Endothelial cell of umbilical vein (primary cell): ENCODE results near the gene CCDC88B. TPM values are rescaled to one million over a fixed set of nuclear protein-coding genes. Genes with fewer than 3 reads are reported as not detected.

Experiments used
- BruUV-seq: library from RNA; stranded (reverse); fragments of 400-500 nt; replicated peaks from 2 replicates; lab custom pipeline; 2021; lab: Mats Ljungman, UMichigan
- CTCF ChIA-PET: fragments of 300-600, 350-600 bp; sonication (Branson Sonifier 250); formaldehyde crosslinking; loops from one replicate; lab custom pipeline; 2021; ENCODE audit warnings: antibody characterized with exemption, inconsistent platforms; lab: Charles Lee
- POLR2A ChIA-PET: fragments of 300-600, 350-600 bp; sonication (Branson Sonifier 250); formaldehyde crosslinking; loops from one replicate; lab custom pipeline; 2021; ENCODE audit warnings: antibody characterized with exemption, inconsistent platforms; lab: Charles Lee
- DNase-seq: peaks from one replicate; pipeline ENCODE4 v3.0.0-alpha.2; 2011; ENCODE audit warnings: low read depth, low spot score
- FAIRE-seq: peaks from 2 replicates; lab custom pipeline; 2011; peaks lifted over from hg19 to GRCh38; lab: Jason Lieb, UNC
- H2AFZ ChIP-seq: 2 replicates; pipeline ENCODE4 v1.6.0; 2012; ENCODE audit warnings: low read depth, low read length, control low read depth, inconsistent platforms
- H3K27ac ChIP-seq: 2 replicates; pipeline ENCODE4 v1.5.1; 2011; ENCODE audit warnings: low read depth, mild to moderate bottlenecking, control low read depth, low read length, moderate library complexity; ENCODE audit not compliant: insufficient read depth
- H3K27me3 ChIP-seq, 2 experiments: 2 replicates each; pipeline versions ENCODE4 v1.6.0 to v1.6.1; 2011; ENCODE audit warnings: low read length in 2 of 2, mixed read lengths in 1 of 2; ENCODE audit not compliant: control insufficient read depth in 2 of 2, insufficient read depth in 2 of 2
- H3K36me3 ChIP-seq, 2 experiments: 2 replicates in 1 of 2; 3 replicates in 1 of 2; pipeline ENCODE4 v1.5.1; 2011; ENCODE audit warnings: low read length in 2 of 2, mild to moderate bottlenecking in 1 of 2, moderate library complexity in 1 of 2; ENCODE audit not compliant: control insufficient read depth in 2 of 2, insufficient read depth in 2 of 2; ENCODE audit errors: extremely low read depth in 1 of 2
- H3K4me1 ChIP-seq: 3 replicates; pipeline ENCODE4 v1.5.1; 2011; ENCODE audit warnings: mild to moderate bottlenecking, low read length; ENCODE audit not compliant: control insufficient read depth, insufficient read depth; ENCODE audit errors: extremely low read depth
- H3K4me2 ChIP-seq: 2 replicates; pipeline ENCODE4 v1.6.1; 2011; ENCODE audit warnings: low read length, control low read depth, mixed read lengths; ENCODE audit not compliant: insufficient read depth
- H3K4me3 ChIP-seq, 3 experiments: fragments of 200-600 bp in 1 of 3; sonication (generic), shearing (Covaris generic) in 1 of 3; replicated peaks in 1 of 3; 2 replicates each; pipeline ENCODE4 v1.5.1; 2011 to 2016; ENCODE audit warnings: control low read depth in 3 of 3, low read length in 3 of 3, mild to moderate bottlenecking in 2 of 3, inconsistent platforms in 1 of 3, low read depth in 1 of 3, moderate library complexity in 1 of 3; ENCODE audit not compliant: insufficient read depth in 1 of 3
- H3K79me2 ChIP-seq: 2 replicates; pipeline ENCODE4 v1.6.0; 2012; ENCODE audit warnings: low read length, inconsistent platforms; ENCODE audit not compliant: control insufficient read depth, insufficient read depth
- H3K9ac ChIP-seq: replicated peaks from 2 replicates; pipeline ENCODE3; 2011; ENCODE audit warnings: low read length, control low read depth; ENCODE audit not compliant: insufficient read depth; ENCODE audit errors: extremely low read depth
- H3K9me1 ChIP-seq: replicated peaks from 3 replicates; pipeline ENCODE4 v1.6.0; 2011; ENCODE audit warnings: mild to moderate bottlenecking, low read length; ENCODE audit not compliant: control insufficient read depth, insufficient read depth; ENCODE audit errors: extremely low read depth
- H3K9me3 ChIP-seq: replicated peaks from 2 replicates; pipeline ENCODE4 v1.5.1; 2012; ENCODE audit warnings: low read length, inconsistent platforms; ENCODE audit not compliant: control insufficient read depth, insufficient read depth
- H4K20me1 ChIP-seq: replicated peaks from 2 replicates; pipeline ENCODE3; 2011; ENCODE audit warnings: mild to moderate bottlenecking, low read length; ENCODE audit not compliant: control insufficient read depth, insufficient read depth; ENCODE audit errors: extremely low read depth
- EZH2 ChIP-seq: IDR thresholded peaks from 2 replicates; pipeline ENCODE4 v1.6.1; 2012; ENCODE audit warnings: borderline replicate concordance, low read depth, mild to moderate bottlenecking, moderate library complexity, low read length, inconsistent platforms; ENCODE audit not compliant: severe bottlenecking
- POLR2AphosphoS5 ChIP-seq: IDR thresholded peaks from 2 replicates; pipeline ENCODE4 v1.6.1; 2012; ENCODE audit warnings: low read depth, mild to moderate bottlenecking, control low read depth, low read length, moderate library complexity; ENCODE audit not compliant: insufficient read depth
- dilution Hi-C: fragments of 300-500 bp; cut with MboI; formaldehyde crosslinking; loops from one replicate; pipeline ENCODE4 v1.15.0; 2019; ENCODE audit warnings: low sequenced_read_pairs; ENCODE audit not compliant: extremely low pct_ligation_motif_present
- intact Hi-C: fragments of 100-400 bp; cut with micrococcal nuclease; formaldehyde crosslinking; loops from one replicate; pipeline ENCODE4 v1.10.0; 2022
- polyA plus RNA-seq, 4 experiments: library from polyadenylated mRNA; depleted of rRNA in 3 of 4; stranded (reverse) in 3 of 4; unstranded in 1 of 4; fragments of >200 nt; gene quantifications; 2 replicates each; pipeline versions ENCODE4 v1.2.1 to v1.2.3, GENCODE V29; 2011 to 2012; ENCODE audit warnings: missing spikeins in 1 of 4
- total RNA-seq: library from RNA; stranded (reverse); gene quantifications from 2 replicates; pipeline ENCODE4 v1.2.3, GENCODE V29; 2021

CCDC88B gene
- total and polyA plus RNA-seq, 2 donors (not counting 3 experiments of a cell fraction or from before 2014, with no cell fraction given) = 1.8 to 2.7 TPM

DNA sequence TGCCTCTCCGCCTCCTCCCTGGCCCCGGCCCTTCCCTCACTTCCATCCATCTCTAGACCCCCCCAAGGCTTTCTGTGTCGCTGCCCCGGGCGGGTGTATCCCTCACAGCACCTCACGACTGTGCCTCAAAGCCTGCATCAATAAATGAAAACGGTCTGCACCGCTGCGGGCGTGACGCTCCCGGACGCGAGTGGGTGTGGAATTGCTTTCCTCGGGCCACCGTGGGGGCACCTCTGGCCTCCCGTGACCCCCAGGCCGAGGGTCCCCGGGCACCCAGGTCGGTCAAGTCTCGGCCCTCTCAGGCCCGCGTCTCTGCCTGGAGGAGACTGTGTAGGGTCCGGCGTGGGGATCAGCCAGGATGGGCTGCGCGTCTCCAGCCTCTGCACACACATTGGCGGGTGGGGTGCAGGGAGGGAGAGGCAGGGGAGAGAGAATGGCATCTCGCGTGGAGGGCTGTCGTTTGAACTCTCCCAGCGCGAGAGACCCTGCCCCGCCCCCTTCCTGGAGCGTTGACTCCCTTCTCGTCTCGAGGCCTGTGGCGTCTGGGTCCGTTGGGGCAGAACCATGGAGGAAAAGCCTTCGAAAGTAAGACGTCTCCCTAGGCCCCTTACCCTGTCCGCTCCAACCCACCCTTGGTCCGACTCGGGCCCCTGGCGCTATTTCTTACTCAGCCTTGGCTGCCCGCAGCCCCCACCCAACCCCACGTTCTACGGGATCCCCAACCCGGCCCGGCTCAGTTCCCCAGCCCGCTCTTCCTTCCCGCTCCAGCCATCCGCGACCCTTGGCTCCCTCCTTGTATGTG is 40.0 kb upstream of the CCDC88B start, which contains the start of gene CATSPERZ:
TSS of gene CATSPERZ (plus strand) at position 512 of the 802 bp plus-strand sequence. CDS start at position 565, 53 bp downstream.
- POLR2A ChIA-PET = no interaction called here
- no peaks in the 10 kb centered on the region for H3K36me3 ChIP-seq
- BruUV-seq = no TSS peak
- intact Hi-C loops (loop anchor here (5.0 kb wide), 1 partner anchor 463 kb away; the partner anchor contains the start of gene MARK2), dilution Hi-C loops (no loop called here)
- H3K4me3 ChIP-seq = peak within 1 kb of the TSS in 2 of 3 experiments; percentile 7 to 15
- no peaks in the 10 kb centered on the region for H3K79me2 ChIP-seq
- no peaks in the 10 kb centered on the region for H4K20me1 ChIP-seq
- H3K4me2 ChIP-seq = peak within 1 kb of the TSS; percentile 54
- no peaks in the 10 kb centered on the region for H3K9me1 ChIP-seq
- no peak for FAIRE-seq
- no peak within 1 kb of the TSS for H3K9ac ChIP-seq
- no peak for DNase-seq
- no peaks in the 10 kb centered on the region for H3K9me3 ChIP-seq
- CTCF ChIA-PET = interaction anchor here (0.7 to 6.7 kb wide), 43 partner anchors 7 to 374 kb away, joined by 3 to 413 read pairs (median 5); partner anchors contain the start of genes BAD, FERMT3, FKBP2 and GPR137
- peaks cover 37 to 56% of the 10 kb centered on the region in 2 experiments for H3K27me3 ChIP-seq
- H3K4me1 ChIP-seq = peaks cover 17% of the 10 kb centered on the region
- H2AFZ ChIP-seq = peak within 1 kb of the TSS; percentile 50
- TF ChIP-seq POLR2AphosphoS5 (no peak), EZH2 (peak; percentile 91)
- H3K27ac ChIP-seq = no peak within 1 kb of the TSS
